Stimulated activated memory B cell treated with anti-CD40 and anti-IgM and Interleukin-4, amounts not matched to agents 10 μg/mL and 1 μg/mL and 100 μg/mL, for 72 hours (primary cell): Measurements from ENCODE around the gene GINS2.

Experiments
- ATAC-seq: fragments of 150-1000 bp; cut with Tn5 transposase; 2 replicates; pipeline ENCODE4 v1.10.0; 2021
- H3K27ac Mint-ChIP-seq: one replicate; pipeline ENCODE4 v1.8.0; 2022; ENCODE audit warnings: mild to moderate bottlenecking, mixed read lengths
- H3K27me3 Mint-ChIP-seq: one replicate; pipeline ENCODE4 v1.8.0; 2022; ENCODE audit warnings: mixed read lengths
- H3K36me3 Mint-ChIP-seq: one replicate; pipeline ENCODE4 v1.8.0; 2022; ENCODE audit warnings: mixed read lengths
- H3K4me1 Mint-ChIP-seq: one replicate; pipeline ENCODE4 v1.8.0; 2022; ENCODE audit warnings: mixed read lengths
- H3K4me3 Mint-ChIP-seq: one replicate; pipeline ENCODE4 v1.8.0; 2022; ENCODE audit warnings: mild to moderate bottlenecking, moderate library complexity, mixed read lengths
- H3K9me3 Mint-ChIP-seq: one replicate; pipeline ENCODE4 v1.8.0; 2022; ENCODE audit warnings: mixed read lengths

The GINS2 gene

DNA sequence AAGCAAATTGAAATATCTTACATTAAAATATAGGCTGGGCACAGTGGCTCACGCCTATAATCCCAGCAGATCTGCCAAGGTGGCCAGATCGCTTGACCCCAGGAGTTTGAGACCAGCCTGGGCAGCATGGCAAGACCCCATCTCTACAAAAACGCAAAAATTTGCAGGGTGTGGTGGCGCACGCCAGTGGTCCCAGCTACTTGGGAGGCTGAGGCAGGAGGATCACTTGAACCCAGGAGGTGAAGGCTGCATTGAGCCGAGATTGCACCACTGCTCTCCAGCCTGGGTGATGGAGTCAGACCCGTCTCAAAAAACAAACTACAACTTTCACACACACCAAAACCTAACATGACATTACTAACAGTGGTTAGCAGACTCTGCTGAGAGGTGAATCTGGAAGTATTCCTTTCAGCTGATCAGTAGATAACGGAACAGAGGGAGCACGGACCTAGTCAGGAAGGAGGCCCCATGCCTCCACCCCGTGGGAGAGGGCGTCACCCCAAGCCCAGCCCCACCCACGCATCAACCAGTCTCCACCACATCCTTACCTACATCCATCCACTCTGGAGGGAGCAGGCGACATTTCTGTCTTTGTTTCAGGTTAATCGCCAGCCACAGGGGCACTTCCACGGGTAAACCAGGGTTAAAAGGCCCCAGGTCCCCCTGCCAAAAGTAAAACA is 1.7 kb downstream of the GINS2 start:
- Mint-ChIP-seq H3K4me1 (peaks cover 23% of the 10 kb centered on the region), H3K27me3 (peaks cover 11% of the 10 kb centered on the region), H3K36me3 (no peaks in the 10 kb centered on the region), H3K9me3 (no peaks in the 10 kb centered on the region), H3K4me3 (peak overlapping the region; percentile 80), H3K27ac (no peak overlapping the region)
- ATAC-seq: no peak

DNA sequence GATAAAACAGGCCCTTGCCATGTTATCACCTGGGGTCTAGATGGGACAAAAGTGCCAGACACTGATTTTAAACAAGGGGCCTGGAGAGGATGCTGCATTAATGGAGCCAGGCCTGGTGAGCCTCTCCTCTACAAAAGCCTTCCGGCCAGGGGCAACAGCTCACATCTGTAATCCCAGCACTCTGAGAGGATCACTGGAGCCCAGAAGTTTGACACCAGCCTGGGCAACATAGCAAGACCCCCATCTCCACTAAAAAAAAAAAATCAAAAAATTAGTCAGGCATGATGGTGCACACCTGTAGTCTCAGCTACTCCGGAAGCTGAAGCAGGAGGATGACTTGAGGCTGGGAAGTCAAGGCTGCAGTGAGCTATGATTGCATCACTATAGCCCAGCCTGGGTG is 3.5 kb downstream of the GINS2 start:
- H3K27me3 Mint-ChIP-seq: peaks cover 2% of the 10 kb centered on the region
- H3K9me3 Mint-ChIP-seq: no peaks in the 10 kb centered on the region
- no peak for ATAC-seq
- no peaks in the 10 kb centered on the region for H3K36me3 Mint-ChIP-seq
- no peak overlapping the region for H3K27ac Mint-ChIP-seq
- H3K4me1 Mint-ChIP-seq: peaks cover 31% of the 10 kb centered on the region
- H3K4me3 Mint-ChIP-seq: no peak overlapping the region

DNA sequence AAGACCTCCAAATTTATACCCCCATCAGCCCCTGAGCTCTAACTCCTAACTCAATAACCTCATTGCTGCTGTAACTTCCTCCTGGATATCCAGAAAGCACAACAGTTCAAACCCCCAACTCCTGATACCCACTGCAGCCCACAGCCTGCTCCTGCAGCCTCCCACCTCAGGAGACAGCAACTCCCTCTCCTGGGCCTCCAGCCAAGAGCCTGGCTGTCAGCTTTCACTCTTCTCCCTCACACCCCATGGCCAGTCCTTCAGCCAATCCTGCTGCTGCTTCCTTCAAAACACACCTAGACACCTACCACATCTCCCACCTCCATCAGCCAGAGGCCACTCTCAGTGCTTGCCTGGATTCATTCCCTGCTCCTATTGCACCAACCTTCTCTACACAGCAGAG is 5.4 kb downstream of the GINS2 start:
- Mint-ChIP-seq H3K36me3 (no peaks in the 10 kb centered on the region), H3K27ac (peak overlapping the region; percentile 1)

DNA sequence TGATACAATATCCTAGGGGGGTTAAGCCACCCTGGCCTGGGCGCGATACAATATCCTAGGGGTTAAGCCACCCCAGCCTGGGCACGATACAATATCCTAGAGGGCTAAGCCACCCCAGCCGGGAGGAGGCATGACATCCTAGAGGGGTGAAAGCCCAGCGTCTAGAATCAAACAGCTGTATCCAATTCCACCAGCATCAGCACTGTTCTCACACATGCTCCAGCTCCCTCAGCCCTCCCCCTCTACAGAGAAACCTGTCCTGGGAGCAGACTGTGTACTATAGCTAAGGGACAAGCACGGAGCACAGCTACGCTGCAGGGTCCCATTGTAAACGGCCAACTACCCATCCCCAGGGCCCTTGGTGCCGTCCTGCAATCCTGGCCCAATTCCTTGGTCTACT is 6.2 kb downstream of the GINS2 start:
- Mint-ChIP-seq H3K27me3 (no peaks in the 10 kb centered on the region), H3K9me3 (no peaks in the 10 kb centered on the region), H3K4me1 (peaks cover 32% of the 10 kb centered on the region), H3K27ac (peak overlapping the region; percentile 1), H3K4me3 (no peak overlapping the region), H3K36me3 (no peaks in the 10 kb centered on the region)
- ATAC-seq: no peak

More for the DNA sequence above, 5.4 kb downstream of the GINS2 start:
- no peak overlapping the region for H3K4me3 Mint-ChIP-seq
- ATAC-seq: no peak
- H3K9me3 Mint-ChIP-seq: no peaks in the 10 kb centered on the region
- no peaks in the 10 kb centered on the region for H3K27me3 Mint-ChIP-seq
- peaks cover 39% of the 10 kb centered on the region for H3K4me1 Mint-ChIP-seq

DNA sequence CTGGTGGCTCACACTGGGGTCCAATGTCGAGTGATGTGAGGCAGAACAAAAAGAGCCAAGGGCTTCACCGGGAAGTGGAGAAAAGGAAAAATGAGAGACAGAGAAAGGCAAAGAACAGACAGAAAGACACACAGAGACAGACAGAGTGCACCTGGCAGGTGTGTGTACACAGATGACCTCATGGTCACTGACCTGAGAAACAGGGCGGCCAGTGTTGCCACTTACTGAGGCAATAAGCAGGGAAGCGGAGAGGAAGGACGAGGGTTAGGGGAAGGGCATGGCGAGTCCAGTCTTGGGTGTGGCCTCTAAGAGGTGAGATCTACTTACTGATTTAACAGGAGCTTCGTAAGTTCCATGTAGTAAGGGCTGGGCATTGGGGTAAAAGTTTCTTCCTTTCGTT is 7.5 kb downstream of the GINS2 start:
- H3K36me3 Mint-ChIP-seq: no peaks in the 10 kb centered on the region
- no peak overlapping the region for H3K27ac Mint-ChIP-seq
- ATAC-seq: no peak

DNA sequence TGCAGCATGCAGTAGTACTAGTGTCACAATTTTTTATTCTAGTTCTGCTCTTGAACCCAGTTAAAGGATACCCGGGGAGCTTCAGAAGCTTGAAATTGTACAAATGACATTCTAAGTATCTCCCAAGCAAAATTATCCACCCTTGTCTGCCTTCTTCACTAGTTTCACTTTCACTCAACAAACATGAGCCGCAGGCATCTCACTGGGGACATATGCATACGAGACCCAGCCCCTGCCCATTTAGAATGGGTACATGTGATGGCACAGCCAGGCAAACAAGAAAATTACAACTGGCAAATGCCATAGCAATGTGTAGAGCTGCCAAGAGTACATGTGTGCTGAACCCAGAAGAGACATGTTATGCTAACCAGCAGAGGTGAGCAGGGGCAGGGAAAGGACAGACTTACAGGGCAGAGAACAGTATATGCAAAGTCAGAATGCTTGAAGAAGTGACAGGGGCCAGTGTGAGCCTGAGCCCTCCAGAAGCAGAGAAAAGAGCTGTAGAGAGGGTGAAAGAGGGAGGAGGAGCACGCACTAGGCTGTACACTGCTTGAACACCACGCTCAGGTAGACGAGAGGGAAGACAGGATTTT is 8.3 kb downstream of the GINS2 start:
- peaks cover 3% of the 10 kb centered on the region for H3K36me3 Mint-ChIP-seq
- peak overlapping the region; percentile 51 for H3K4me3 Mint-ChIP-seq
- ATAC-seq: peak; percentile 74
- no peaks in the 10 kb centered on the region for H3K27me3 Mint-ChIP-seq
- H3K4me1 Mint-ChIP-seq: peaks cover 16% of the 10 kb centered on the region
- peak overlapping the region; percentile 66 for H3K27ac Mint-ChIP-seq
- no peaks in the 10 kb centered on the region for H3K9me3 Mint-ChIP-seq

More for the DNA sequence above, 7.5 kb downstream of the GINS2 start:
- H3K4me1 Mint-ChIP-seq: peaks cover 23% of the 10 kb centered on the region
- H3K9me3 Mint-ChIP-seq: no peaks in the 10 kb centered on the region
- H3K27me3 Mint-ChIP-seq: no peaks in the 10 kb centered on the region
- no peak overlapping the region for H3K4me3 Mint-ChIP-seq

DNA sequence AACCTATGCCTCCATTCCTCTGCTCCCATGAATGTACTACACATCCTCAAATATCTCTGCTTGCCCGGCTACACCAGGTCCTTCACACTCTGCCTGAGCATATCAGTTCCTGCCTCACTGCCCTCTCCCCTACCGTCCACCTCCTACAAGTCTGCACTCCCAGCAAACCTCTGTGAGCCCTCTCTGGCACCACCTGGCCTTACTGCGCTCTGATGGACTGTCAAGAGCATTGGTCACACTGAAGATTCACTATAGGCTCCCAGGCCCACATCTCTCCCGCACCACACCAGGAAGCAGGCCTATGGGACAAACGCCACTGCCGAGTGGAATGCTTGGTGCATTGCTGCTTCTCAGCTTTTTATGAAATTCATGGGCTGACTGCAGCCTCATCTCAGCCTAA is 8.9 kb downstream of the GINS2 start:
- Mint-ChIP-seq H3K36me3 (peaks cover 9% of the 10 kb centered on the region), H3K27me3 (no peaks in the 10 kb centered on the region), H3K27ac (peak overlapping the region; percentile 66), H3K4me3 (no peak overlapping the region), H3K4me1 (peaks cover 16% of the 10 kb centered on the region), H3K9me3 (no peaks in the 10 kb centered on the region)
- ATAC-seq: no peak

DNA sequence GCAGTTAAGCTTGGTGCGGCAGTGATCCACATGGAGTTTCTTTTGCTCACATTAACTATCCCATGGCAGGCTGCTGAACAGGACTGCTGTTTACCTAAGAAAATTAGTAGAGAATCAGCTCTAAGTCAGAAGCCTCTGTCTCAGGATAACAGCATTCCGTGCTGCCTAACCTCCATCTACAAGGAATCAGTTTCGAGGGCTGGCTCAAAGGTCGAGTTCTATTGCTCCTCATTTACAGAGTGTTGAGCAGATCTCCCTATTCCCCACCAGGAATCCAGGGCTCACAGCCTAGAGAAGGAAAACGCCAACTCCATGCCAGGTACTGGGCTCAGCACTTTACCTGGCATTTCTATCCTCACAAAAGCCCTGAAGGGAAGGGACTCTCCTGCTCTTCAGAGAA is 9.9 kb downstream of the GINS2 start:
- H3K4me3 Mint-ChIP-seq: no peak overlapping the region
- H3K9me3 Mint-ChIP-seq: no peaks in the 10 kb centered on the region
- H3K36me3 Mint-ChIP-seq: peaks cover 18% of the 10 kb centered on the region
- H3K27ac Mint-ChIP-seq: no peak overlapping the region
- peaks cover 16% of the 10 kb centered on the region for H3K4me1 Mint-ChIP-seq
- H3K27me3 Mint-ChIP-seq: no peaks in the 10 kb centered on the region
- ATAC-seq: no peak

DNA sequence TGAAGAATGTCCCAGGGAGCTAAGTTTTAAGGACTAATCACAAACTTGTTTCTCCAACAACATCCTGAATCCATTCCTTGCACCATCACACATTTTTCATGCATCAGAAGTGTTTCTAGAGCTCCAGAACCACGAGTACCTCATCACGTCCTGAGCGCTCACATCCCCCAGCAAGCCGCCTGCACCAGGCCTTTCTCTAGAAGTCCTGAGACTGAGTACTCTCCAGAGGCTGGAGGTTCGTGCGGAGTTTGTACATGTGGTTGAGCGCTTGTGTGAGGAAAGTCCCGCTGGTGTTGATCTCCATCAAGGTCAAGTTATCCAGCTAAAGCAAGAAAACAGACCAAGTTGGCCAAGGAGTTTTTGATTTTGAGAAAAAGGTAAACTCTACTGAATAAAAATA is 10.7 kb downstream of the GINS2 start:
- no peak for ATAC-seq
- no peaks in the 10 kb centered on the region for H3K27me3 Mint-ChIP-seq
- H3K9me3 Mint-ChIP-seq: no peaks in the 10 kb centered on the region
- peaks cover 16% of the 10 kb centered on the region for H3K4me1 Mint-ChIP-seq
- H3K4me3 Mint-ChIP-seq: no peak overlapping the region
- H3K36me3 Mint-ChIP-seq: peaks cover 18% of the 10 kb centered on the region
- H3K27ac Mint-ChIP-seq: no peak overlapping the region

DNA sequence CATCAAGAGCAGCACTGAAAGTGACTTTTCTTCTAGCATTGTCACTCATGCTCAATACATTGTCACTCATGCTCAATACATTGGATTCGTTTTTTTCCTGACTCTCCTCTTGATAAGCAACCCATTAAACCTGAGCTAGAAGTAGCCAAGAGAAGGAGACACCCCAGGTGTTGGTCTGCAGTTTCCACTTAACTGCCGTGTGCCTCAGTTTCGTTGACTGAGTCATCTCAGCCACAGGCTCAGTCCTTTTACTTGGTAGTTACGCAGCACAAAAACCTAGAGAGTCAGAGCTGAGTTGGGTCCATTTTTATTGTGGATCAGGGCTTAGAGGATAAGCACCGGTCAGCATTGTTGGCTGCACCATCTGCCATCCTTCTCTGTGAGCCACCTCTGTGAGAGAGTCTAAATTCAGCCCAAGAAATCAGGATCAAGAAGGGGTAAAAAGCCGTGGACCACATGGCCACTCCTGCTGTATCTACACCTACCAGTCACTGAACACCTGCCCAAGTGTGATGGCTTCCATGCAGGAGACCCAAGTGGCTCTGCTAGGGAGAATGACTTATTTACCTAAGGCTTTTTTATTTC is 11.3 kb downstream of the GINS2 start:
- no peak overlapping the region for H3K27ac Mint-ChIP-seq
- no peaks in the 10 kb centered on the region for H3K9me3 Mint-ChIP-seq
- H3K27me3 Mint-ChIP-seq: no peaks in the 10 kb centered on the region
- H3K36me3 Mint-ChIP-seq: peaks cover 18% of the 10 kb centered on the region
- no peak for ATAC-seq
- H3K4me3 Mint-ChIP-seq: no peak overlapping the region
- H3K4me1 Mint-ChIP-seq: peaks cover 16% of the 10 kb centered on the region

DNA sequence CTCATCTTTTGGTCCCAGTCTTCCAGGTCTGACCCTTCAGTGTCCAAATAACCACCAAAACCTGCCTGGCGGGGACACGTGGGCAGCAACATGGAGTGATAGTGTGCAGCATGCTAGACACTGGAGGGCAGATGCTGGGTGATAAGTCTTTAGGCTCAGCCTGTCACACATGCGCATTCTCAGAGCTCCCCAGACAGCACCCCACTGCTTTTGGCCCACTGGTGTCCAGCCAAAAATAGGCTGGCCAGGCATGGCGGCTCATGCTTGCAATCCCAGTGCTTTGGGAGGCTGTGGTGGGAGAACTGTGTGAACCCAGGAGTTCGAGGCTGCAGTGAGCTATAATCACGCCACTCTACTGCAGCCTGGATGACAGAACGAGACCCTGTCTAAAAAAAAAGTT is 12.3 kb downstream of the GINS2 start:
- ATAC-seq: no peak
- H3K36me3 Mint-ChIP-seq: peaks cover 22% of the 10 kb centered on the region
- H3K9me3 Mint-ChIP-seq: no peaks in the 10 kb centered on the region
- peaks cover 16% of the 10 kb centered on the region for H3K4me1 Mint-ChIP-seq
- H3K27me3 Mint-ChIP-seq: no peaks in the 10 kb centered on the region
- H3K27ac Mint-ChIP-seq: no peak overlapping the region
- H3K4me3 Mint-ChIP-seq: no peak overlapping the region

DNA sequence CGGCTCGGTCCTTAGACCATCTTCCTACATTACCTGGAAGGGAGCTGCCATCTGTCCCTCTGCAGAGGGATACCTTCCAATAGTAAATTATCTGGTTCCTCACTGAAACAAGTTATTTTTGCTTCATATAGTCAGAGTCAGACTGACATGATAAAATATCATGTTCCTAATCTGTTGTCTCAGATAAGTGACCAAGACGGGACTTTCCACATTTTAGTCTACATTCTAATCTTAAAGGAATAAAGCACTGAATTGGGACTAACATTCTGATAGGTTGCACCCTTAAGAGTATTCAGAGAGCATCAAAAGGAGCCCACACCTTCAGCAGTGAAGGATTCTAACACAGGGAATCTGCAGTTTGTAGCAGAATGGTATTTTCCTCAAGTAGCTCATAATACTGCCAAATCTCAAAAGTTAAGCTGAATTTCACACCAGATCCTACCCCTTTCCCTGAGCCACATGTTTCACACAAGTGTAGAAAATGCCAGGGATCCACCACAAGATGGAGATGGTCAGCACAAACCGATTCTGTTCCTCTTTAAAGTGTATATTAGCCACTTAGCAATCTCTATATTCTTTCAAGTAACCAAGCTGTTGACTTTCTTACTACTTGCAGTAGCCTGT is 13.4 kb downstream of the GINS2 start:
- H3K27me3 Mint-ChIP-seq: no peaks in the 10 kb centered on the region
- H3K27ac Mint-ChIP-seq: peak overlapping the region; percentile 57
- peaks cover 8% of the 10 kb centered on the region for H3K4me1 Mint-ChIP-seq
- H3K36me3 Mint-ChIP-seq: peaks cover 32% of the 10 kb centered on the region
- H3K9me3 Mint-ChIP-seq: no peaks in the 10 kb centered on the region
- ATAC-seq: no peak
- H3K4me3 Mint-ChIP-seq: no peak overlapping the region

DNA sequence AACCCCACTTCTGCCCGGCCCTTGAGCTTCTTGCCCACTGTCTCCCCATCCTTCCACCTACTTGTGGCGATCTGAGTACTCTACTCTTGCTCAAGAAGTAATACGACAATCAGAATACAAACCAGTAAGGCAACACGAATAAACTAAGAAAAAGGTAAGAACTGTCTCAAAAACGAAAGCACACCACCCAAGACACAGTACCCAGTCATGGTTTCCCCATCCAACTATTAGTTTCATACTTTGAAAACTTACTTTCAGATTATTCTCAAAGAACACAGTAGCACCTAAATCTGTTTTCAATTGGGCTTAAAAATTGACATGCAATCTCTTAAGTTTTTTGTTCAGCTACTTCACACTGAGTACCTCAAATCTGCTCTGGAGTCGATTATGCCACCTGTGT is 13.9 kb downstream of the GINS2 start:
- H3K4me3 Mint-ChIP-seq: no peak overlapping the region

DNA sequence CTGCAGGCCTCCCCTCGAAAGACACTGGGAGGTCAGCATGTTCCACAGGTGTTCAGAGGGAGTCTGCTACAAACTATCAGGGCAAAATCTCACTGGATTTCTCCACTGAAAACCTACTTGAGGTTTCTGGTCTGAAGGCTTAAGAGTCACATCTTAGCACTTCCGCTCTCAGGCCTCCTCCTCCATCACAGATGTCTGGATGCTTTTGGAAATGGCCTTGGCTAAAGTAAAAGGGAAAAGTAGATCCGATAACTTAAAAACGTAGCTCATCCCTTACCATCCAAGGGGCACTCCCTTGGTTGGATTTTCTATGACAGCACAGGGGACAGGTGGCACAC is 14.4 kb downstream of the GINS2 start:
- Mint-ChIP-seq H3K4me3 (no peak overlapping the region), H3K9me3 (no peaks in the 10 kb centered on the region), H3K27ac (no peak overlapping the region), H3K4me1 (no peaks in the 10 kb centered on the region), H3K27me3 (no peaks in the 10 kb centered on the region), H3K36me3 (peaks cover 41% of the 10 kb centered on the region)
- no peak for ATAC-seq

More for the DNA sequence above, 13.9 kb downstream of the GINS2 start:
- H3K9me3 Mint-ChIP-seq: no peaks in the 10 kb centered on the region
- H3K36me3 Mint-ChIP-seq: peaks cover 36% of the 10 kb centered on the region
- peaks cover 3% of the 10 kb centered on the region for H3K4me1 Mint-ChIP-seq
- H3K27me3 Mint-ChIP-seq: no peaks in the 10 kb centered on the region
- no peak for ATAC-seq
- peak overlapping the region; percentile 57 for H3K27ac Mint-ChIP-seq

DNA sequence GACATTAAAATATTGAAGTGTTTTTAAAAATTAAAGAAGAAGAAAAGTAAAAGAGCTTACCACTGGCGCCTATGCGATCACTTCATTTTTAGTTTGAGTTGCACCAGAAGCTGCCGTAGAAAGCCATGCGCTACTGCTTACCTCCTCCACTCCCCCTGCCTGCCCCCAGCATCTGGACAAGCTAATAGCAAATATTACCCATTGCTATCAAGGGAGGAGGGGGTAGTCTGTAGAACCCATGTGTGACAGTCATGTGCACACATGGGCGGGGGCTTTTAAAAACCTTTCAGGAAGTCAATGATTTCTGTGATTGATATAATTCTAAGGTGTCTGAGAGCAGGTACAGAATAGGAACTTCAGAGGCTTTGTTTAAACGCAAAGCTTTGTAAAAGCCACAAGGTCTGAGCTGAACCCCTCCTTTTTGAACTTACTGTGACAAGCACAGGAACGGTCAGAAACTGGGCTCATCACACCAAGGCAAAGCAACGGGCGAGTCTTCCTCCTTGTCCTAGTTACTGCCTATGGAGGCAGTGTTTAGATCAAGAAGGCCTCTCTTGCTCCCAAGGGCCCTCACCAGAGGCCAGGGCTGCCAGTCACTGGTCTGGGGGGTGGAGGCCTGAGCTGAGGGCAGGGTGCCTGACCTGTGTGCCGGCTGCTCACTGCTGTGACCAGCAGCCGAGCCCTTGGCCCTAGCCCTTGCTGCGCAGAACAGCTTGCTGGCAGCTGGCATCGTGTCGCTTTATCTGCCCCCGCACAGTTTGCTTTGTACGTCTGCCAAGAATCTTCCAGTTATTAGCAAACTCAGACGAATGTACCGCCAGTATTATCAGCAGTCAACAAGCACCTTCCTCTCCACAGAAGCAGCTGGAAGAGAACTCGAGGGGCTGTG is 15.0 kb downstream of the GINS2 start:
- Mint-ChIP-seq H3K36me3 (peaks cover 43% of the 10 kb centered on the region), H3K27ac (no peak overlapping the region), H3K27me3 (no peaks in the 10 kb centered on the region), H3K4me3 (no peak overlapping the region), H3K9me3 (no peaks in the 10 kb centered on the region), H3K4me1 (no peaks in the 10 kb centered on the region)
- ATAC-seq: no peak
